IPS-20b (cell line): ENCODE results near the gene KIDINS220.

Experiments used
- H3K27ac ChIP-seq: one replicate; pipeline ENCODE4 v1.5.1; 2013; ENCODE audit warnings: low read length
- H3K27me3 ChIP-seq: 2 replicates; pipeline ENCODE4 v1.6.1; 2013; ENCODE audit warnings: mild to moderate bottlenecking, low read length, inconsistent platforms; ENCODE audit not compliant: insufficient read depth
- H3K36me3 ChIP-seq: 2 replicates; pipeline ENCODE4 v1.6.1; 2013; ENCODE audit warnings: low read depth, mild to moderate bottlenecking, inconsistent platforms, low read length, moderate library complexity; ENCODE audit not compliant: insufficient read depth
- H3K4me1 ChIP-seq: 2 replicates; pipeline ENCODE4 v1.6.1; 2013; ENCODE audit warnings: mild to moderate bottlenecking, control low read depth, inconsistent platforms, low read length, moderate library complexity; ENCODE audit not compliant: insufficient read depth
- H3K4me3 ChIP-seq: 2 replicates; pipeline ENCODE4 v1.5.1; 2013; ENCODE audit warnings: mild to moderate bottlenecking, low read length, inconsistent platforms
- H3K9ac ChIP-seq: 2 replicates; pipeline ENCODE4 v1.6.1; 2013; ENCODE audit warnings: low read depth, mild to moderate bottlenecking, inconsistent platforms, low read length, moderate library complexity
- H3K9me3 ChIP-seq: 2 replicates; pipeline ENCODE4 v1.6.1; 2013; ENCODE audit warnings: mild to moderate bottlenecking, low read depth, low read length, inconsistent platforms; ENCODE audit not compliant: insufficient read depth

The KIDINS220 gene

GRCh38 chr2:8767324-8767723, 70.1 kb downstream of the KIDINS220 start:
- Histone ChIP-seq H3K27me3 (no peaks in the 10 kb centered on the region), H3K9me3 (no peaks in the 10 kb centered on the region), H3K36me3 (0 out of 2 replicates have a peak, but pooled peaks cover 3% of the 10 kb centered on the region), H3K4me3 (no peak overlapping the region), H3K27ac (no peak overlapping the region), H3K4me1 (no peaks in the 10 kb centered on the region), H3K9ac (no peak overlapping the region)

DNA sequence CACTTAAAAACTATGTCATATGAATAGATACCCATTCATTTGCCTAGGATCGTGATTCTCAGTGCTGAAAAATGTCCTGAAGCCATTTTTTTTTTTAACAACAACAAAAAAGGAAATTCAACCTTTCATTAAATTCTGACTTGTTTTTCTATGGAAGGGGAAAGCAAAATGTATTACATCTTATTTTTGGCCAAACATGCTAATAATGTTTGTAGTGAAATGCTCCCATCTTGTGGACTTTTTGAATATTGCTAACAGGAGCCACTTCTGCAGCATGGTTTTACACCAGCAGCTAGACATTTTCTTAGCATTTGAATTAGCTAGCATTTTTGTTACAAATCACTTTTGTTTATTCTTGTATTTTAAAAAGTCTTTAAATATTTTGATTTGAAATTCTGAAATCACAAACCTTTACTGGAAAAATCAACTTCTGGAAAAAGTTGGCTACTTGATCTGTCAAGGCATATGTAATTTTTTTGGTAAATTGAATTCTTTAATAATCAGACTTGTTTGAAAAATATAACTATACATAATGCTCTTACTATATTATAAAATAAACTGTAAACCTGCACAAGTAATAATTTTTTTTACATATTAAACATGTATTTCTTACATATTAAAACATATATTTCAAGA, 75.8 kb downstream of the KIDINS220 start:
- H3K27me3 ChIP-seq: no peaks in the 10 kb centered on the region
- H3K36me3 ChIP-seq: 0 out of 2 replicates have a peak, but pooled peaks cover under 1% of the 10 kb centered on the region
- no peak overlapping the region for H3K4me3 ChIP-seq
- no peak overlapping the region for H3K9ac ChIP-seq
- H3K27ac ChIP-seq: no peak overlapping the region
- no peaks in the 10 kb centered on the region; the same call in 1 of the 2 replicates for H3K9me3 ChIP-seq
- no peaks in the 10 kb centered on the region for H3K4me1 ChIP-seq

DNA sequence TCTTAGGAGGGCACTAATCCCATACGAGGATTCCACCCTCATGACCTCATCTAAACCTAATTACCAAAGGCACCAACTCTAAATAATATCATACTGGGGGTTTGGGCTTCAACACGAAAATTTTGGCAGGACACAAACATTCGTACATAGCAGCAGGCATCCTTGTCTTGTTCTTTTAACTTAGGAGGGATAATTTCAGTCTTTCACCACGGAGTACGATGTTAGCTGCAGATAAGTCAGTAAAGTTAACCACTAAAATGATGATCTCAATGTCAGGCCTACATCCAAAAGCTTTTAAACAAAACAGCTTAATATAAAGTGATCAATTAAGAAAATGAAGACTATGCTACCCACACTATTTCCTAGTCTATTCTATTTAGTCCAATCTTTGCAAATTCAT, 80.7 kb downstream of the KIDINS220 start:
- Histone ChIP-seq H3K27ac (no peak overlapping the region), H3K9me3 (peaks cover 11% of the 10 kb centered on the region; the same call in 1 of the 2 replicates), H3K27me3 (no peaks in the 10 kb centered on the region), H3K4me3 (no peak overlapping the region), H3K4me1 (no peaks in the 10 kb centered on the region), H3K9ac (no peak overlapping the region), H3K36me3 (peaks cover 13% of the 10 kb centered on the region)

DNA sequence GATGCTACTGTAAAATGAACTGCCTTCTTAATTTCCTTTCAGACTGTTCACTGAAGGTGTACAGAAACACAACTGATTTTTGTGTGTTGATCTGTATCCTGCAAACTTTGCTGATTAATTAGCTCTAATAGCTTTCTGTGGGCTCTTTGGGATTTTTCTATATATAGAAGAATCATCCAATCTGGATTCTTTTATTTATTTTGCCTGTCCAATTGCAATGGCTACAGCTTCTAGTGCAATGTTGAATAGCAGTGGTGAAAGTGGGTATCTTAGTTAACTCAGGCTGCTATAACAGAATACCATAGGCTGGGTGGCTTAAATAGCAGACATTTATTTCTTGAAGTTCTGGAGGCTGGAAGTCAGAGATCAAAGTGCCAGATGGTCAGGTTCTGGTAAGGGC, 81.2 kb downstream of the KIDINS220 start:
- no peak overlapping the region for H3K9ac ChIP-seq
- peaks cover 11% of the 10 kb centered on the region; the same call in 1 of the 2 replicates for H3K9me3 ChIP-seq
- H3K4me3 ChIP-seq: no peak overlapping the region
- H3K27me3 ChIP-seq: no peaks in the 10 kb centered on the region
- H3K4me1 ChIP-seq: no peaks in the 10 kb centered on the region
- peaks cover 13% of the 10 kb centered on the region for H3K36me3 ChIP-seq
- H3K27ac ChIP-seq: no peak overlapping the region

DNA sequence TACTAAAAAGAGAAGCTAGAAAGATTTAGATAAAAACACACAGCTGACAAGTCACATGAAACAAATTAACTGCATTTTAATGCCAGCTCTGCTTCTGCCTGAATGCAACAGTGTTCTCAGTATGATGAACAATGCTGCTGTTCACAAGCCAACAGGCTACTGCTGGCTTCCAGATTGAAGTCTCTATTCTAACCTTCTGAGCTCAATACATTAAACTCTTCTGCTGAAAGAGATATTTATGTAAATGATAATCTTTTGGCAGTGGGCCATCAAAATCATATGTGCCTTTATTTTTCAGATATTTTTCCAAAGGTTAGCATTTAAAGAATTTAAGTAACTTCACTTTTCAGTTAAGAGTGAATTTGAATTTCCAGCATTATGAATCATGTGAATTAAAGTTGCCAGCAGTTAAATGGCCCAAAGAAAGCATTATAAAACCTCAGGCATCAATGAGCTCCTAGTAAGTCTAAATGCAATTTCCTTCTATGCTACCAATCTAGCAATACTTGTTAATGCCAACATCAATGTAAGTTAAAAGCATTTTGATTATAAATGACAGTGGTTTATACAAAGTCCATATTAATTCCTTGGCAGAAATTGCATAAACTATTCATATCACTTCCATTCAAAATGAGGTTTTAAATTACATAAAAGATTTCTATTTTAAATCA, 83.2 kb downstream of the KIDINS220 start:
- H3K9me3 ChIP-seq: peaks cover 11% of the 10 kb centered on the region; the same call in 1 of the 2 replicates
- H3K27me3 ChIP-seq: no peaks in the 10 kb centered on the region
- no peak overlapping the region for H3K4me3 ChIP-seq
- no peaks in the 10 kb centered on the region for H3K4me1 ChIP-seq
- peaks cover 13% of the 10 kb centered on the region for H3K36me3 ChIP-seq
- H3K9ac ChIP-seq: no peak overlapping the region
- no peak overlapping the region for H3K27ac ChIP-seq

- H3K27me3 ChIP-seq: no peaks in the 10 kb centered on the region
- H3K4me1 ChIP-seq: no peaks in the 10 kb centered on the region
- H3K9ac ChIP-seq: no peak overlapping the region
- H3K9me3 ChIP-seq: peaks cover 11% of the 10 kb centered on the region; the same call in 1 of the 2 replicates
- peaks cover 13% of the 10 kb centered on the region for H3K36me3 ChIP-seq
- no peak overlapping the region for H3K4me3 ChIP-seq
- H3K27ac ChIP-seq: no peak overlapping the region
These were observed 83.8 kb downstream of the KIDINS220 start for GRCh38 chr2:8753609-8754008.

DNA sequence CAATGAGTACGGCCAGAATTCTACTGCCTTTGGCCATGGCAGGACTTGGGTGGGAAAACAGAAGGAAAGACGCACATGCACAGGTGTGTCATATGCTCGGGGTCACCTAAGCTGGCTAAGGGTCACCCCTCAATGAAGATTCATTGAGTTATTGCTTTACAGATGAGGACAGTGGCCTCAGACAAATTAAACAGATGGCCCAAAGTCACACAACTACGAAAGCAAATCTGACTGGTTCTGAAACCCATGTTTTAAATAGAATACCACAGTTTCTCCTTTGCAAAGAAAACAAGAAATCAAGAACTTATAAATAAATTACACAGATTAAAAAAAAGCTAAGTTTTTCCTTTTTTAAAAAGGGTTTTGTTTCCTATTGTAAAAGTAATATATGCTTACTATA, 85.0 kb downstream of the KIDINS220 start:
- Histone ChIP-seq H3K27ac (no peak overlapping the region), H3K4me1 (no peaks in the 10 kb centered on the region), H3K4me3 (no peak overlapping the region), H3K9me3 (peaks cover 11% of the 10 kb centered on the region; the same call in 1 of the 2 replicates), H3K9ac (no peak overlapping the region), H3K27me3 (no peaks in the 10 kb centered on the region), H3K36me3 (peaks cover 13% of the 10 kb centered on the region)

- H3K27ac ChIP-seq: no peak overlapping the region
- no peak overlapping the region for H3K9ac ChIP-seq
- H3K36me3 ChIP-seq: no peaks in the 10 kb centered on the region
These were observed 87.2 kb downstream of the KIDINS220 start for GRCh38 chr2:8750221-8750620.

DNA sequence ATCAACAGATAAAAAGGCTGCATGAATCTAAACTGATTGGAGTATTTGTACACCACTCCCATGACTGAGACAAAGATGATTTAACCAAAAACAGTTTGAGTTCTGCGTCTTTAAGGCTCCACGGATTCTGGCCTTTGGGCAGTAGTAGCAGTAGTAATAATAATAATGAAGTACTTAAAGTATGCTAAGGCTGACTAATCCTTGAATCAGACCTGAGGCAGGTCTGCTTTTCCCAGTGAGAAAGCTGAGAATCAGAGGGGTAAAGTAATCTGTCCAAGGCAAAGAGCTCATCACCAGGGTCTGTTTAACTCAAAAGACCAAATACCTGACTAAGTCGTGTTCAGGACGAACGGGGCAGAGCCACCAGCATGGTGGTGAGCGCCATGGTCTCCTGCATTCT, 94.2 kb downstream of the KIDINS220 start:
- Histone ChIP-seq H3K27ac (no peak overlapping the region), H3K27me3 (no peaks in the 10 kb centered on the region), H3K9me3 (no peaks in the 10 kb centered on the region), H3K36me3 (no peaks in the 10 kb centered on the region; the same call in 1 of the 2 replicates), H3K4me1 (no peaks in the 10 kb centered on the region), H3K4me3 (no peak overlapping the region), H3K9ac (no peak overlapping the region)

More at GRCh38 chr2:8750221-8750620, 87.2 kb downstream of the KIDINS220 start:
- Histone ChIP-seq H3K4me3 (no peak overlapping the region), H3K4me1 (no peaks in the 10 kb centered on the region), H3K27me3 (no peaks in the 10 kb centered on the region), H3K9me3 (0 out of 2 replicates have a peak, but pooled peaks cover under 1% of the 10 kb centered on the region)

GRCh38 chr2:8740136-8740535, 97.3 kb downstream of the KIDINS220 start:
- no peaks in the 10 kb centered on the region; the same call in 1 of the 2 replicates for H3K36me3 ChIP-seq
- no peaks in the 10 kb centered on the region for H3K4me1 ChIP-seq
- no peak overlapping the region for H3K9ac ChIP-seq
- H3K4me3 ChIP-seq: no peak overlapping the region
- no peaks in the 10 kb centered on the region for H3K9me3 ChIP-seq
- H3K27ac ChIP-seq: no peak overlapping the region
- H3K27me3 ChIP-seq: no peaks in the 10 kb centered on the region

GRCh38 chr2:8737571-8738175, 99.7 kb downstream of the KIDINS220 start:
- Histone ChIP-seq H3K36me3 (peaks cover 7% of the 10 kb centered on the region), H3K27ac (no peak overlapping the region), H3K9ac (no peak overlapping the region), H3K27me3 (no peaks in the 10 kb centered on the region), H3K4me3 (no peak overlapping the region), H3K4me1 (no peaks in the 10 kb centered on the region), H3K9me3 (no peaks in the 10 kb centered on the region)

GRCh38 chr2:8732601-8733000, 104.8 kb downstream of the KIDINS220 start:
- H3K36me3 ChIP-seq: peaks cover 17% of the 10 kb centered on the region

More at GRCh38 chr2:8732601-8733000, 104.8 kb downstream of the KIDINS220 start:
- Histone ChIP-seq H3K9ac (no peak overlapping the region), H3K27ac (no peak overlapping the region), H3K9me3 (no peaks in the 10 kb centered on the region), H3K4me1 (no peaks in the 10 kb centered on the region), H3K4me3 (no peak overlapping the region), H3K27me3 (no peaks in the 10 kb centered on the region)
